Right lobe of liver (tissue), 4 donors: ENCODE results near the gene CRISPLD2.

Experiments used
- POLR2A ChIP-seq: fragments of 450-650 bp; IDR thresholded peaks from one replicate; pipeline ENCODE4 v1.6.1; 2017; ENCODE audit warnings: antibody characterized with exemption, mild to moderate bottlenecking
- TF ChIP-seq, protein P1 (sequence below), 4 donors: fragments of 200-600 bp in 3 of 4; fragments of 450-650 bp in 1 of 4; IDR thresholded peaks; one replicate each; pipeline versions ENCODE4 v1.5.1 to v1.8.0; 2016 to 2022; ENCODE audit warnings: antibody characterized with exemption in 4 of 4, mild to moderate bottlenecking in 2 of 4
- donor health status: DM: no; HTN: no; CAD: no.
- donor health status: DM: no; HTN: no; CAD: no.
- donor health status: DM: no; HTN: yes; CAD: no.

DNA sequence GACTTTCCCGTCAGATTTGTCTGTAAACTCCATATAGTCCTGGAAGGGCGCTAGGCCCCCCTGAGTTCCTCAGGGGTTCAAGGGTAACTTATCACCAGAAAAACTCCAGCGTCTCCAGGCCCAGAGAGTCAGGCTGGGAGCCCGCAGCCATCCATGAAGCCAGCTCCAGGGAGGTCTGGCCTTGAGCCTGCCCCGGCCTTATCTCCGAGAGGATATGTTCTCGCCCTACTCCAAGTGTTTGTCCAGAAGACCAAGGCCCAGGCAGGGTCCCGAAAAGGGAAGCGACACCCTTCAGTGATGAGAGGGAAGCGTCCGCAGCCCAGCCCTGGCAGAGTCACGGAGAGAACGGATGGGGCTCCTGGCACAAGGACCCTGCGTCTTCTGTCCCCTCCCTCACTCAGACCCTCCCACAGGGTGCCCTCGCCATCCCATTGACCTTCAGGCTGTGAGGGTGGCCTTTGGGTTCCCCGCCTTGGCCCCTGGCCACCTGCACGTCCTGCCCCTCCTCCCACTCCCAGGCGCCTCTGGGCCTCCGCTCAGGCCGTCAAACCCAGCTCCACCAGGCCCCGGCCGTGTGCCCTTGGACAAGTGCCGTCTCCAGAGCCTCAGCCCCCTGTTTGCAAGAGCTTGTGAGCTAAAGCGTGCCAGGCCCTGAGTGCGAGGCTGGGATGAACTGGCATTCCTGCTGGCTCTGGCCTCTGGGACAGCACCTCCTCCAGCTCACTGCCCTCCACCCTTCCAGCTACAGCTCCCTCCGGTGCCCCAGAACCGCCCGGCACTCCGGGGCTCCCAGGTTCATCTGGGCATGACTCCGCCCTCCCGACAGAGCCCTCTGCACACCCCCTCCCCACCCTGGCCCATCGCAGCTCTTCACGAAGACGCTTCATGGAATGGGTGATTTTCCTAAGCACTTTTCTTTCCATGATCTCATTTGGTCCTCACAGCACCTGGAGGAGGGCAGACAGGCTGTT is 108.1 kb downstream of the CRISPLD2 start:
- TF ChIP-seq, protein P1, sequence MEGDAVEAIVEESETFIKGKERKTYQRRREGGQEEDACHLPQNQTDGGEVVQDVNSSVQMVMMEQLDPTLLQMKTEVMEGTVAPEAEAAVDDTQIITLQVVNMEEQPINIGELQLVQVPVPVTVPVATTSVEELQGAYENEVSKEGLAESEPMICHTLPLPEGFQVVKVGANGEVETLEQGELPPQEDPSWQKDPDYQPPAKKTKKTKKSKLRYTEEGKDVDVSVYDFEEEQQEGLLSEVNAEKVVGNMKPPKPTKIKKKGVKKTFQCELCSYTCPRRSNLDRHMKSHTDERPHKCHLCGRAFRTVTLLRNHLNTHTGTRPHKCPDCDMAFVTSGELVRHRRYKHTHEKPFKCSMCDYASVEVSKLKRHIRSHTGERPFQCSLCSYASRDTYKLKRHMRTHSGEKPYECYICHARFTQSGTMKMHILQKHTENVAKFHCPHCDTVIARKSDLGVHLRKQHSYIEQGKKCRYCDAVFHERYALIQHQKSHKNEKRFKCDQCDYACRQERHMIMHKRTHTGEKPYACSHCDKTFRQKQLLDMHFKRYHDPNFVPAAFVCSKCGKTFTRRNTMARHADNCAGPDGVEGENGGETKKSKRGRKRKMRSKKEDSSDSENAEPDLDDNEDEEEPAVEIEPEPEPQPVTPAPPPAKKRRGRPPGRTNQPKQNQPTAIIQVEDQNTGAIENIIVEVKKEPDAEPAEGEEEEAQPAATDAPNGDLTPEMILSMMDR (IDR thresholded peaks at IDR 0.05): no peak
- TF ChIP-seq POLR2A: no peak
